Fibroblast of mammary gland (primary cell): ENCODE results near the gene SLC6A9.

Experiments used
- DNase-seq: peaks from one replicate; pipeline ENCODE4 v3.0.0-alpha.2; 2010; ENCODE audit warnings: low read depth
- H3K4me3 ChIP-seq: 2 replicates; pipeline ENCODE4 v1.5.1; 2011; ENCODE audit warnings: low read depth, mild to moderate bottlenecking, low read length, moderate library complexity; ENCODE audit not compliant: control insufficient read depth
- CTCF ChIP-seq: conservative IDR thresholded peaks from 2 replicates; pipeline ENCODE4 v1.5.1; 2011; ENCODE audit warnings: low read depth, low read length, inconsistent platforms; ENCODE audit not compliant: control insufficient read depth, insufficient read depth

Gene SLC6A9

GRCh38 chr1:43969746-43970466, 61.4 kb downstream of the SLC6A9 start, which contains the start of gene DPH2:
TSS of gene DPH2 (plus strand) at chr1:43970010. CDS start at chr1:43970176, 166 bp downstream.
- TF ChIP-seq CTCF: no peak
- peak; percentile 96 for DNase-seq
- peak within 1 kb of the TSS; percentile 93 for H3K4me3 ChIP-seq

GRCh38 chr1:43969416-43969745, 61.9 kb downstream of the SLC6A9 start:
- H3K4me3 ChIP-seq: peak overlapping the region; percentile 93
- DNase-seq: no peak
- no peak for TF ChIP-seq CTCF

- peak; percentile 46 for DNase-seq
- H3K4me3 ChIP-seq: no peak overlapping the region
- no peak for TF ChIP-seq CTCF
Observed at GRCh38 chr1:43968348-43968948, 62.8 kb downstream of the SLC6A9 start.

- H3K4me3 ChIP-seq: no peak overlapping the region
- no peak for TF ChIP-seq CTCF
- DNase-seq: no peak
Observed at GRCh38 chr1:43965316-43965715, 65.9 kb downstream of the SLC6A9 start.

GRCh38 chr1:43963890-43964289, 67.4 kb downstream of the SLC6A9 start:
- H3K4me3 ChIP-seq: no peak overlapping the region
- DNase-seq: no peak
- TF ChIP-seq CTCF: no peak

GRCh38 chr1:43963006-43963405, 68.3 kb downstream of the SLC6A9 start:
- TF ChIP-seq CTCF: no peak
- DNase-seq: no peak

More at GRCh38 chr1:43963006-43963405, 68.3 kb downstream of the SLC6A9 start:
- no peak overlapping the region for H3K4me3 ChIP-seq
